Peyer's patch (tissue), 4 donors: ENCODE data around the gene MAPK14. TPM values are rescaled to one million over a fixed set of nuclear protein-coding genes. Genes with fewer than 3 reads are reported as not detected.

Experiments used
- DNase-seq, 3 donors: peaks; one replicate each; pipeline ENCODE4 v3.0.0-alpha.2; 2017 to 2019
- H3K27ac ChIP-seq, 4 donors: fragments of 200-600 bp; sonication (generic); one replicate each; pipeline ENCODE4 v1.5.1; 2016 to 2019
- H3K27me3 ChIP-seq, 2 donors: fragments of 200-600 bp; sonication (generic); one replicate each; pipeline ENCODE4 v1.5.1; 2019
- H3K36me3 ChIP-seq, 3 donors: fragments of 200-600 bp; sonication (generic); one replicate each; pipeline ENCODE4 v1.5.1; 2016 to 2019
- H3K4me1 ChIP-seq, 4 donors: fragments of 200-600 bp; sonication (generic); one replicate each; pipeline ENCODE4 v1.5.1; 2016 to 2019
- H3K4me3 ChIP-seq, 4 donors: fragments of 200-600 bp; sonication (generic); 1 replicate in 3 of 4; 2 replicates in 1 of 4; pipeline ENCODE4 v1.5.1; 2016 to 2019; ENCODE audit warnings: mild to moderate bottlenecking in 1 of 4
- H3K9me3 ChIP-seq, 4 donors: fragments of 200-600 bp; sonication (generic); one replicate each; pipeline ENCODE4 v1.5.1; 2016 to 2019; ENCODE audit warnings: mild to moderate bottlenecking in 1 of 4
- CTCF ChIP-seq, 6 experiments: fragments of 450-650 bp in 4 of 6; fragments of 200-600 bp in 2 of 6; sonication (generic) in 1 of 6; IDR thresholded peaks; one replicate each; pipeline ENCODE4 v1.5.1; 2017 to 2019; ENCODE audit warnings: antibody characterized with exemption in 6 of 6, mild to moderate bottlenecking in 3 of 6, moderate library complexity in 1 of 6
- POLR2A ChIP-seq, 2 donors: fragments of 450-650 bp; IDR thresholded peaks; one replicate each; pipeline ENCODE4 v1.5.1; 2017; ENCODE audit warnings: antibody characterized with exemption in 2 of 2, mild to moderate bottlenecking in 2 of 2, moderate library complexity in 2 of 2
- total RNA-seq, 4 donors: library from RNA; depleted of rRNA; stranded (reverse); fragments of >200 nt; gene quantifications; one replicate each; pipeline ENCODE4 v1.1.0, GENCODE V29; 2016

The MAPK14 gene
- total RNA-seq, 4 donors from 2014 or later: 64.4 to 109 (median 97.4) TPM

GRCh38 chr6:36015666-36016065 lies 11.9 kb upstream of the MAPK14 start:
- Histone ChIP-seq H3K36me3 (no peaks in the 10 kb centered on the region), H3K9me3 (no peaks in the 10 kb centered on the region), H3K4me3 (no peak overlapping the region), H3K4me1 (no peaks in the 10 kb centered on the region), H3K27ac (no peak overlapping the region), H3K27me3 (no peaks in the 10 kb centered on the region)
- no peak for DNase-seq
- no peak for TF ChIP-seq CTCF (IDR thresholded peaks at IDR 0.05)
- no peak for TF ChIP-seq POLR2A (IDR thresholded peaks at IDR 0.05)

GRCh38 chr6:36018339-36018738 lies 9.3 kb upstream of the MAPK14 start:
- H3K27ac ChIP-seq: no peak overlapping the region
- TF ChIP-seq CTCF (IDR thresholded peaks at IDR 0.05): no peak
- no peak for TF ChIP-seq POLR2A (IDR thresholded peaks at IDR 0.05)
- no peaks in the 10 kb centered on the region for H3K27me3 ChIP-seq
- DNase-seq: no peak
- no peaks in the 10 kb centered on the region for H3K36me3 ChIP-seq
- no peaks in the 10 kb centered on the region for H3K9me3 ChIP-seq
- H3K4me3 ChIP-seq: no peak overlapping the region
- no peaks in the 10 kb centered on the region for H3K4me1 ChIP-seq

GRCh38 chr6:36019167-36019566 lies 8.4 kb upstream of the MAPK14 start:
- H3K27me3 ChIP-seq: no peaks in the 10 kb centered on the region
- H3K9me3 ChIP-seq: no peaks in the 10 kb centered on the region
- H3K4me1 ChIP-seq: no peaks in the 10 kb centered on the region
- no peak overlapping the region for H3K4me3 ChIP-seq
- no peak overlapping the region for H3K27ac ChIP-seq
- no peaks in the 10 kb centered on the region for H3K36me3 ChIP-seq
- TF ChIP-seq POLR2A (IDR thresholded peaks at IDR 0.05) (no peak), CTCF (IDR thresholded peaks at IDR 0.05) (no peak)
- no peak for DNase-seq

GRCh38 chr6:36020154-36020553 lies 7.5 kb upstream of the MAPK14 start:
- Histone ChIP-seq H3K36me3 (no peaks in the 10 kb centered on the region), H3K27me3 (no peaks in the 10 kb centered on the region), H3K4me3 (no peak overlapping the region), H3K4me1 (no peaks in the 10 kb centered on the region), H3K9me3 (no peaks in the 10 kb centered on the region), H3K27ac (no peak overlapping the region)
- TF ChIP-seq POLR2A (IDR thresholded peaks at IDR 0.05): no peak
- TF ChIP-seq CTCF (IDR thresholded peaks at IDR 0.05): no peak
- no peak for DNase-seq

GRCh38 chr6:36023996-36024795 lies 3.4 kb upstream of the MAPK14 start, which contains the start of gene SLC26A8:
Gene SLC26A8, minus strand, starts transcription at chr6:36024641. Its CDS starts 4,934 bp downstream, at chr6:36019707.
- no peak for TF ChIP-seq POLR2A (IDR thresholded peaks at IDR 0.05)
- no peak for TF ChIP-seq CTCF (IDR thresholded peaks at IDR 0.05)
- H3K4me1 ChIP-seq: no peaks in the 10 kb centered on the region
- H3K27me3 ChIP-seq: no peaks in the 10 kb centered on the region
- H3K4me3 ChIP-seq: peak within 1 kb of the TSS in 2 of 4 donors; percentile 21 to 25
- no peak within 1 kb of the TSS for H3K27ac ChIP-seq
- DNase-seq: peak in 1 of 3 donors; percentile 51
- H3K9me3 ChIP-seq: no peaks in the 10 kb centered on the region
- H3K36me3 ChIP-seq: no peaks in the 10 kb centered on the region
